Stimulated activated CD4-positive, alpha-beta T cell treated with anti-CD3 and anti-CD28 coated beads, TNF-alpha, amount 100 ng/mL, for 4 hours (primary cell): ENCODE results near the gene UGT1A4.

ENCODE experiments used
- DNase-seq, 3 experiments: peaks; one replicate each; pipeline ENCODE4 v3.0.0-alpha.2; 2020; ENCODE audit warnings: low read depth in 3 of 3

Gene UGT1A4

DNA sequence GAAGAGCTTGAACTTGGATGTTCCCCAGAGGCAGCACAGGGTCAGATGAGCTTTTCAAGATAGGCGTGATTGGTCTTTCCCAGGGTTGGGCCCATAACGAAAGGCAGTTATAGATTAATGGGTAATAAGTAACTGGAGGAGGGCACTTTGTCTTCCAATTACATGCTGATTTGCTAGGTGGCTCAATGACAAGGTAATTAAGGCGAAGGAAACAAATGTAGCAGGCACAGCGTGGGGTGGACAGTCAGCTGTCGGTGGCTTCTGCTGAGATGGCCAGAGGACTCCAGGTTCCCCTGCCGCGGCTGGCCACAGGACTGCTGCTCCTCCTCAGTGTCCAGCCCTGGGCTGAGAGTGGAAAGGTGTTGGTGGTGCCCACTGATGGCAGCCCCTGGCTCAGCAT, at the start of gene UGT1A4:
Gene UGT1A4, plus strand, starts transcription at position 185 of the 400 bp plus-strand sequence. Its CDS starts 85 bp downstream, at position 270.
- no peak for DNase-seq

DNA sequence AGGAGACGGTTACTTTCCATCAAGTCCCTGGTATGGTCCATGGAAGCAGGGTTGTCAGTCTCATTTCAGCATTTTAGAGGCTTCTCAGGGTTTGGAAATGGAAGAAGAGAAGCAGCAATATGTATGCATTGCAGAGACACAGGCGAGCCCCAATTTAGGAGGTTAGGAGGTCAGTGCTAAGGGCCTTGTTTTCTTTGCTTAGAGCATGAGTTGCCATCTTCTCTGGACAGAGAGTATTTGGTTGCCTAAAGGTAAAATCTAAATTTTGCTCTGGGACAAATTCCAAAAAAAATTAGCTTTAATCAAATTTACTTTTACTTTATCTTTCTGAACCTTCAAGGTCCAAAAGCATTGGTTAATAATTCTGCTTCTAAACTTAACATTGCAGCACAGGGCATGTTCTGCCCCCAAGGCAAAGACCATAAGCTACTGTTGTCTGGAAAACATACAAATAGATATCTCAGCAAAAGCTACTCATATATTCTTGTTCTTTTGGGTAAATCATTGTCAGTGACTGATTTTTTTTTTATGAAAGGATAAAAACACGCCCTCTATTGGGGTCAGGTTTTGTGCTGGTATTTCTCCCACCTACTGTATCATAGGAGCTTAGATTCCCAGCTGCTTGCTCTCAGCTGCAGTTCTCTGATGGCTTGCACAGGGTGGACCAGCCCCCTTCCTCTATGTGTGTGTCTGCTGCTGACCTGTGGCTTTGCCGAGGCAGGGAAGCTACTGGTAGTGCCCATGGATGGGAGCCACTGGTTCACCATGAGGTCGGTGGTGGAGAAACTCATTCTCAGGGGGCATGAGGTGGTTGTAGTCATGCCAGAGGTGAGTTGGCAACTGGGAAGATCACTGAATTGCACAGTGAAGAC, 47.0 kb upstream of the UGT1A4 start, which contains the start of gene UGT1A9:
Gene UGT1A9, plus strand, starts transcription at position 609 of the 872 bp plus-strand sequence. Its CDS starts 37 bp downstream, at position 646.
- no peak for DNase-seq

DNA sequence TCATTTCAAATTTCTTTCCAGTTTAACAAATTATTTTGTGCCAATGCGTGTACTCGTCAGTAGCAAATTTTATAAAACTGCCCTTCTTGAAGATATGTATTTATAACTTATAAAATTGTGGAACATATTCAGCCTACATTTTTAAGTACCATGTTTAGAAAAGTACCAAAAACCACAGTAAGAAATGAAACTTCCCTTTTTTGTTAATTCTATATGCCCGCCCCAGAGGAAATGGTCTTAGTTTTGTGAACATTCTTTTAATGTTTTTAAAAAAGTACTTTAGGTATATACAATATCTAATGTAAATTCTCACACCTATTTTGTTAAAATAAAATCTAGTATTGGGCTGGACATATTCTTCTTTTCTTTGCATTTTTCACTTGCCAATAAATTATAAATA, 45.6 kb upstream of the UGT1A4 start:
- no peak for DNase-seq

DNA sequence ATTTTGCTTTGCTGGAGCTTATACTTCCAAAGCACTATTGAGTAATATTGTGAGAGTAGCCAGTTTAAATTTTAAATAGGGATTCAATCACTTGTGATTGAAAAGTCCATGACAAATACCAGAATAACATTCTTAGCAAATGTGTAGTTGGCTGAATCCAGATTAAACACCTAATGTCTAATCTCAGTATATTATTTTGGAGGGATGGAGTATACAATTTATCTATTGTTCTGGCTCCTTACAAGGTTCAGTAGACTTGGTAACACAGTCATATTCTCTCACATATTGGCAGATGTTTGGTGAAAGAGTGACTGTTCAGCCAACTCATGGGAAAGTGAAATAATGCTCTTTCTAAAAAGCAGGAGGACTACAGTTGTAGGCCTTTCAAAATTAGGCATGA, 44.6 kb upstream of the UGT1A4 start:
- DNase-seq, result no peak

DNA sequence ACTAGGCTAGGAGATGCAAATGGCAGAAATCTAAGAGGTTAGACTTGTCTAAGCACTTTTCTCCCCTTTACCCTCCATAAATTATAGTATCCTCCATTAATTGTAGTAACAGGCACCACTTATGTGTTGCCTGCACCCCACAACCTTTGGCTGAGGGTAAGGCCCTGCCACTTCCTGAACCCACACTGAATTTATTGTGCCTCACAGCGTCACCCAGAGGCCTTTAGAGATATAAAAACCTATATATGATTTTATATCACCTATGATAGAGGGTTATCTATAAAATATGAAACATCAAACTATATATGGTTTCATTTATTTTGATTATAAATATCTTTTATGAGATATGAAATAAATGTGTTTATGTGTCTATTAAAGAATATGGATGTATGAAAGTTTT, 44.2 kb upstream of the UGT1A4 start:
- no peak for DNase-seq

DNA sequence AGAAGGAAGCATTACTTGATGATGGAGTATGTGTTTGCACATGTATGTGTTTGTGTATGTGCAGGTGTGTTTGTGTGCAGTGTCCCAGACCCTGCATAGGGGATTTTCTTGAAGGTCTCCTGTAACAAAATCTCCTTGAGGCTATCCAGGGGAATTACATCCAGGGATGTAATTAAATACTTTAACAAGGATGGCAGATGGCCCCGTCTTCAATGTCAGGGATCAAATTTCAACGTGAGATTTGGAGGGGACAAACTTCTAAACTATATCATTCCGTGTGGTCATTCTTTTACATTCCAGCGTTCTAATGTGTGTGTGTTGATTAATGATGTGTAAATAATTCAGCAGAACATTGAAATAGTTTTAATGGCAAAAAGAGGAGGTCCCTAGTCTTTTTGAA, 43.5 kb upstream of the UGT1A4 start:
- no peak for DNase-seq

DNA sequence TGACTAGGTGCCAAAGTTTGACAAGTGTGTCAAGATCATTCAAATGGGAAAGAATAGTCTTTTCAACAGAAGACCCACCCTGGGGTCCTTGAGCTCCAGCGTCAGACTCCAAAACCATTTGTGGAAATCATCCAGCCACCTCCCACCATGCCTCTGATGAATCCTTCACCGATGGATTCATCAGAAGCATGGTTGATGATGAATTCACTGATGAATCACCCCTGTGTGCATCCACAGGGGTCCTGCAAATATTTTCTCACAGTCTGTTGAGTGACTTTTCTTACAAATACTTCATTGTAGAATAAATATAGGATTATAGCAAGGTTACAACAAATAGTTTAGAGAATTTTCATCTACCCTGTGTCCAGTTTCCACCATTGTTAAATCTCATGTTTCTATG, 42.5 kb upstream of the UGT1A4 start:
- DNase-seq, result no peak

DNA sequence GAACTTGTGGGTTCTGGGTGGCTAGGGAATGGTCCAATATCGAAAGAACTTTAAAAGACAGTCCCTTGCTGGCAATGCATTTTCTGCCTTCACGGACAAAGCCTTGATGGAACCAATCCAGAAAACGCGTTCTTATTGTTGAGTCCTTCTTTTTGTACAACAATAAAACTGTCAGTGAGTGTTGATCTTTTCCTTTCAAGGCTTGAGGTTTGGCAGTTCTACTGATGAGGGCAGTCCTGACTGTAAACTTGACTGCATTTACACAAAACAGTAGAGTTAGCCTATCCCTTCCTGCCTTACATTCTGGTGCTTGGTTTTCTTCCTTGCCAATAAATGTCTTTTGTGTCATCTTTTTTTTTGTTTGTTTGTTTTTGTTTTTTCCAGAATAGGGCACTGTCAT, 39.3 kb upstream of the UGT1A4 start:
- no peak for DNase-seq

DNA sequence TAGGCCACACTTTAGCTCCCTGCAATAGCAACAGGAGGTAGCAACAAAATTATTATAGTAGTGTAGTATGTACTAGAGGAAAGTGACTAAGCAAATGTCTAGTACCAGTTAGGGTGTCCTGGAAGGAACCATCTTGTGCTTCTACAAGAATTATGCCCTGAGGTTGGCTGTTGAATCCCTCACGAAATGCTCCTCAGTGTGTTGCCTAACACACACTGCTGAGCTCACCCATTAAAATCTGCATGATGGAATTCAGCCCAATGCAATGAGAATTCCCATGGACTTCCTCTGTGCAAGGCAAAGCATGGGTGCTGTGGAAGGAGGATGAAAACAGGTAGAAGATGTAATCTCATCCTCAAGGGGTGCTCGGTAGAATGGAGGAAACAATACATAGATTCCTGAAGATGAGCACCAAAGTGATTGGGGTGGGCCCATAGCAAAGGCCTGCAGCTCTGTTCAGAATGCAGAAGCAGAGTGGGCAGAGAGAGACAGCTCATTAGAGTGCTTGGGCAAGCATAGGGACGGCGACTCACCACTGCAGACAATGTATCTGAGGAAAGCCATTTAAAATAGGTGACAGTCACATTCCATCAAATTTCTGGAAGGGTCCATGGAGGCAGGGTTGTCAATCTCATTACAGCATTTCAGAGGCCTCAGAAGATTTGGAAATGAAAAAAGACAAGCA, 38.0 kb upstream of the UGT1A4 start:
- no peak for DNase-seq

DNA sequence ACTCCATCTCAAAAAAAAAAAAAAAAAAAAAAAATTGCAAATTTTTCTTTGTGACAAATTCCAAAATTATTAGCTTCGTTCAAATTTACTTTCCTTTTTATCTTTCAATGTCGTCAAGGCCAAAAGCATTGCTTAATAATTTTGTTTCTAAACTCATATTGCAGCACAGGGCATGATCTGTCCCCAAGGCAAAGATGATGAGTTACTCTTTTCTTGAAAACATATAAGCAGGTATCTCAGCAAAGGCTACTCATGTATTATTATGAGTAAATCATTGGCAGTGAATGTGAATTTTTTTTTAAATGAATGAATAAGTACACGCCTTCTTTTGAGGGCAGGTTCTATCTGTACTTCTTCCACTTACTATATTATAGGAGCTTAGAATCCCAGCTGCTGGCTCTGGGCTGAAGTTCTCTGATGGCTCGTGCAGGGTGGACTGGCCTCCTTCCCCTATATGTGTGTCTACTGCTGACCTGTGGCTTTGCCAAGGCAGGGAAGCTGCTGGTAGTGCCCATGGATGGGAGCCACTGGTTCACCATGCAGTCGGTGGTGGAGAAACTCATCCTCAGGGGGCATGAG, 36.9 kb upstream of the UGT1A4 start, which contains the start of gene UGT1A7:
Gene UGT1A7, plus strand, starts transcription at position 381 of the 579 bp plus-strand sequence. Its CDS starts 37 bp downstream, at position 418.
- no peak for DNase-seq

DNA sequence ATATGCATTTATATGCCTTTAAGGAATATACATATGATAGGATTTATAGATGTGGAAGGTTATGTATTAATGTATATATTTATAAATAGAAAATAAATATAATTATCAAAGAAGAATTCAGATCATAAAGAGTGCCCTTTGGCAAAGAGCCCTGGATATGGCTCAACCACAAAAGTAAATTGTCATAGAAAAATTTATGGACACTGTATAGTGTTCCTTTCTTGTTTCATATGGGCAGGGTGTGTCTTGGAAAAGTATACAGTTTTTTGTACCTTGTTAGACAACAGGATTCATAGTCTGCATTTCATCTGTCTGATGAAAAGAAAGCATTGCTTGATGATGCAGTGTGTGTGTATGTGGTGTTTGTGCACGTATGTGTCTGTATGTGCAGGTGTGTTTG, 33.9 kb upstream of the UGT1A4 start:
- no peak for DNase-seq

DNA sequence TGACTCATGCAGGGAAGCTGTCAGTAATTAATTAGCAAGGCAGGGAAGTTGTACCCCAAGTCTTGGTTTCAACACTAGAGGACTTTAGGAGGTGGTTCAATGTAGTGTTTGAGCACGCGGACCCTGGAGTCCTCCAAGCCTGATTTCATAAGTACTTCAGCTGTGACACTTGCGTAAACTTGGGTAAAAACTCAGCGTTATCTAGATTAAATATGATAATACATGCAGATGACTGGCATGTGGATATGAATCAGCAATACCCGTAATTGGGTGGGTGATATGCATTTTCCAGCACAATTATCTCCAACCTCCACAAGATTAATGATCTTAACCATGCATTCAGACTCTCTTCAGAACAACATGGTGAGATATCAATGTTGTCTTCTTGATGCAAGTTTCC, 31.6 kb upstream of the UGT1A4 start:
- no peak for DNase-seq

DNA sequence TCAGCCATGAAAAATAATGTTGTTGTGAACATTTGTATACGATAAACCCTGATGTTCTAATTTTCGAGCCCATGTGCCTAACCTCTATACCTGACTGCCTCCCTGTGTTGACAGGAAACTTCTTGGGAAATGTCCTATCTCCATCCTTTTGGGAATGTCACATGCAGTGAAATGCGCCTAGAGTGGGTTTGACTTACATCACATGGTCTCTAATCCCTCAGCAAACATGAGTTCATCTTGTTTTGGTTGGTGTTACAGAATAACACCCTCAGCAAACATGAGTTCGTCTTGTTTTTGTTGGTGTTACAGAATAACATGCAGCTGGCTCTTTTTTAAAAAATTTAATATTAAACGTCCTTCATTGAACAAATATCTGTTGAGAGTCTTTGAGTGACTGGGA, 30.2 kb upstream of the UGT1A4 start:
- no peak for DNase-seq

DNA sequence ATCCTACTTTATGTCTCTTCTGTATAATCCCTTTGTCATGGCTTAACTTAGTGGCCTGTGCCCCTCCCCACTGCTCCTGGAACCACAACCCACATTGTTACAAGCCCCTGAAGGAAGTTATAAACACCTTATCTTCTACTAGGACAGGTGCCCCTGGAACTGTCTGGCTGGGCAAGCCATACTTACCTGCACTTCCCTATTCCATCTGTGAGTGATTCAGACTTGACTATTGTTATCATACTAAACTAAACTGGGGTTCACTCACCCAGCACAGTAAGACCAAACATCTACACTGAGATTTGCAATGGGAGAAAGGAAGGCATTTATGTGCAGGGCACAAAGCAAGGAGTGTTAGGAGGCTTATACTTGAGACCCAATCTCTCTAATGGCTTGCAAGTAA, 29.5 kb upstream of the UGT1A4 start:
- no peak for DNase-seq

DNA sequence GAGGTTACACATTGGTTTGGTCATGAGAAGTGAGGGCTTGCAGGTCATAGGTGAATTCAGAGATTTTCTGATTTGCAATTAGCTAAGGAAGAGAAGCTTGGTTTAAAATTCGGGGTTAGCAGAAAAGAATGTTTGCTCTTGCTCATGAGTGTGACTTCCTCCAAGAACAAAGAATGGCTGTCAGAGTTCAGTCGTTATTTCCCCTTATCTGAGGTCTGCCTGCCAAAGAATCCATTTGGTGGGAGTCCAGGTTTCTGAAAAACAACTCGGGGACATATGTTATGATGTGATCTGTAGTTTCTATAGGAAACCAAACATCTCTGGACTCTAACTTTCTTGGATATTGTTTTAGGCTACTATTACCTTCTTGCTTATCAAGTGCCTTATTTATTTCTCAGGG, 29.0 kb upstream of the UGT1A4 start:
- no peak for DNase-seq

DNA sequence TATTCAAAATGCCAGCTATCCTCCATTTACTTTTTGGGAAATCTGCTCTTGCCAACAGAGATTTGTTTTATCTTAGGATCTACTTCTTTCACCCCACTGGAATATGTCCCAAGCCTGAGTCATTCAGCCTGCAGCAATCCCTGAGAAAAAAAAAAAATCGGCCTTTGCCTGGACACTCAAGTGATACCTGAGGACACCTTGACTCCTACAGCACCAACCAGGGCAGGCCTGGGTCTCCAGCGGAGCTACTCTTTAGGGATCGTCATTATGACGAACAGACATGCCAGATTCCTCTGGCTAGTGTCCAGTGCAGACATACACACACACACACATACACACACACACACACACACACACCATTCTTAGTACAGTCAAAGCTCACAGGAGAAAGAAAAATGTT, 28.1 kb upstream of the UGT1A4 start:
- DNase-seq, result no peak

DNA sequence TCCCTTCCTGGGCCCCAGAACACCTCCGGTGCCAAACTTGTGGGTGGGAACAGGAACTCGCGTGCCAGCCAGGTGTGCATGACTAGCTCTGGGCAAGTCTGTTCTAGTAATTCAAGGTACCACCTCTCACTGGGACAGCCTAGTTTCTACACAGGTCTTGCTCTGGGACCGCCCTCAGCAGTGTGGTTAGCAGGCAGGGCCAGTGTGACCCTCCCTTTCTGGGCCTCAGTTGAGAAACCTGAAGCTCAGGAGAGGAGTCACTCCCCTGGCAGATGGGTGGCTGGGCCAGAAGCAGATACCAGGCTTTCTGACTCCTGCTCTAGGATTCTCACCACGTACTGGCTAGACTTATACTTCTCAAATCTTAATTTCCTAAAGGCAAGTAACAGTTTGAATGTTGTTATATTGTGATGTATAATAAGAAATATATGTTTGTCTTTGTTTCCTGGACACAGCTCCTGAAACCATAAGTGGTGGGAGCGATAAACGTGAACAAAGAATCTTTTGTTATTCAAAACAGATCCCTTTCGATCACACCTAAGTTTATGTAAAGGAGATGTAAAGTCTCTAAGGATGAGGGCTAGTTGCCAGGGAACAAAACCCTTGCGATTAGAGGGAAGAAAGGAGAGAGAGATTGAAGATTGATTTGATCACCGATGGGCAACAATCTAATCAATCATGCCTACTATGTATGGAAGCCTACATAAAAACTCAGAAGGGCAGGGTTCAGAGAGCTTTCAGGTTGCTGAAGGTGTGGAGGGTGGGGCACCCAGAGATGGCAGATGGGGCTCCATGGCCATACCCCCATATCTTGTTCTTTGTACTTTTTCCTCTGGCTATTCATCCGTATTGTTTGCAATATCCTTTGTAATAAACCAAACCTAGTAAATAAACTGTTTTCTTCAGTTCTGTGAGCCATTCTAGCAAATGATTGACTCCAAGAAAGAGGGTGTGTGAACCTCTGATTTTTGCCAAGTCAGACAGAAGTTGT, 26.8 kb upstream of the UGT1A4 start:
- no peak for DNase-seq

DNA sequence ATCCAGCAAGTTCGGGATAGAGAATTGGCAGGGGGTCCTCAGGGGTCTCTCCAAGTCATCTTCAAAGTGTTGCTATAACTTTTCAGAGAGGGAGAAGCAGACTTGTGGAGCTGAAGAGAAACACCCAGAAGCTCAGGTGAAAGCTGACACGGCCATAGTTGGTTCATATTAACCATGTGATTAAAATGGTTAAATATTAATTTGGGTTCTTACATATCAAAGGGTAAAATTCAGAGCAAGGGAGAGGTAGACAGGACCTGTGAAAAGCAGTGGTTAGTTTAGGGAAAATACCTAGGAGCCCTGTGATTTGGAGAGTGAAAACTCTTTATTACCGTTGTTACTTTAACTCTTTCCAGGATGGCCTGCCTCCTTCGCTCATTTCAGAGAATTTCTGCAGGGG, 25.9 kb upstream of the UGT1A4 start, which contains the start of gene UGT1A6:
Gene UGT1A6, plus strand, starts transcription at position 243 of the 400 bp plus-strand sequence. Its CDS starts 115 bp downstream, at position 358.
- no peak for DNase-seq

DNA sequence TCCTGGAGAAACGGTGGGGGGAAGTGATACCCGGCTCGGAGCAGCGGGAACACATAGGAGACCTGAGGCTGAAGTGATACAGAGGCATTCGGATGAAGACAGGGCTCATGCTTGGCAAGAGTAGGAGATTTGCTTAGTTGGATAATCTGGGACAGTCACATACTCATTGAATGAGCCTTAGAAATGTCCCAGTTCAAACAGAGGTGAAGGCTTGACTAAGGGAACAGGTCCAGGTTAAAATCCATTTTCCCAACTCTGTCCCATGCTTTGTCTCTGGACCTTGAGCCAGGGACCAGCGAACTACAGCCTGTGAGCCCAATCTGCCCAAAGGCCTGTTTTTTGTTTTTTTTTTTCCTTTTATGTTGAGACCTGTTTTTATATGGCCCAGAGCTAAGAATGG, 24.6 kb upstream of the UGT1A4 start:
- no peak for DNase-seq

DNA sequence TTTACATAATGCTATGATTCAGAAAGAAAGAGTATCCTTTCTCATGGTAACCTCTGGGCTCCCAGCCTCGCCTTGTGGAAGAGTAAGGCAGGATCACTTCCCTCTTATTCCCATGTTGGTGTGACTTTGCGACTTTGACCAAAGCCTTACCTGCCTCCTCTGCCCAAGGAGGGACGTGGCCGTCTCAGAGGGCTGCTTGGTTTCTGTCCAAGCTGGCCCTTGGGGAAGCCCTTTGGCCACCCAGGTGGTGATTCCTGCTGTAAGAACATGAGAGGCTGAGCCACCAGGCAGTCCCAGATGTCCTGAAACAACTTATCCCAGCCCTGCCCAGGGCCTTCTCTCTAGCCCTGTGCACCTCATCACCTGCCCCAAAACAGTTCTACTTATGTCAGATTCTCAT, 19.8 kb upstream of the UGT1A4 start:
- no peak for DNase-seq

DNA sequence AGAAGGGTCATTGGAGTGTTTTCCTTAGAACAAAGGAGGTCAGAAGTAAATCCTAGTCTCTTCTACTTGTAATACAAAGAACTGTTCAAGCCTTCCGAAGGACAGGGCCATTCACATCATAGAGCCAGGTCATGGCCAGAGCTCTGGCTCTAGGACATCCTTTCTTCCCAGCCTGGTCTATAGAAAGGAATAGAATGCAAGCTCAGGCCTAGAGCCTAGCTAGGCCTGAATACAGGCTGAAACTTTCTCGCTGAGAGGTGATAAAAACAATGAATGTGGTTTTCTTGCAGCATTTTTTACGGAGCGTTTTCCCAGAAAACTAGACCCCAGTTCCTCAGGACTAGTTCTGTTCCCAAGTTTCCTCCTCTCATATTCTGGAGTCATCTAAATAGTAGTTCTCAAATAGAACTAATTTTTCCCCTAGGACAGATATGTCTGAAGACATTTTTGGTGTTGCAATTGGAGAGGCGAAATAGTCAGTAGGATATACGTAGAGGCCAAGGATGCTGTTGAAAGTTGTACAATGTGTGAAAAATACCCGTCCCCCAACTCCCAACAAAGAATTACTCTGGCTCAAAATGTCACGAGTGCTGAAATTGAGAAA, 19.0 kb upstream of the UGT1A4 start:
- DNase-seq, result no peak
